NCI-H1105 treated with DMSO at 0.1 percent for 48 hours (cell line): Measurements from ENCODE around the gene NPAS3.

ENCODE experiments used
- DNase-seq: peaks from one replicate; lab custom pipeline; 2025; lab: John Stamatoyannopoulos, UW

Gene NPAS3

GRCh38 chr14:33556382-33557121 lies 617.9 kb downstream of the NPAS3 start:
- no peak for DNase-seq

DNA sequence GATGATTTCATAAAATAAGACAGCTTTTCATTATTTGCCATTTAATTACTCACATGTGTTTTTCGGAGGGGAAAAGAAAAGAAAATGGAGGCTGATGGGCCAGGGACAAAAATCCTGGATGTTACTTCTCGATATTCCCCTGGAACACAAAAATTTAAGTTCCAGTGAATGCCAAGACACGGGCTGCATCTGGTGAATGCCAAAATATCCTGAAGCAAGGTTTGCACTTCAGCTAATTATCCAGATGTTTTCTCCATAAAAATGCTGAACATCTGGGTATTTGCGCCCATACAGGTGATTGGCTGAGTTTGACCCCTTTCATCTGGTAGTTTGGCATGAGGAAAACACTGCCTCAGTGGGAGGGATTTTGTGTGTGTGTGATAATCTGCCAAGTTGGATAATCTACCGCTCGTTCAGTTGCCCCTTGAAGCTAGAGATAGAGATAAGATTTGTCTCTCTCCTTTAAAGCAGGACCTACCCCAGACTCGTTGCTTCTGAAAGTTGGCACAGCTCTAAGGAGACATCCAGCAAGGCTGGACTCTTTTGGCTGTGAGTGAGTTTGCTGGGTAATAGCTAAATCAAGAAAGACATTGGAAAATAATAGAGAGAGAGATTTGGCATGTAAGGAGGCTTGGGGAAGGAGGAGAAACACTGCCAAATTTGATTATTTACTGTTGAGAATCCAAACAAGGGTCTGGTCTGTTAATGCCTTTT lies 622.2 kb downstream of the NPAS3 start:
- DNase-seq, result no peak

DNA sequence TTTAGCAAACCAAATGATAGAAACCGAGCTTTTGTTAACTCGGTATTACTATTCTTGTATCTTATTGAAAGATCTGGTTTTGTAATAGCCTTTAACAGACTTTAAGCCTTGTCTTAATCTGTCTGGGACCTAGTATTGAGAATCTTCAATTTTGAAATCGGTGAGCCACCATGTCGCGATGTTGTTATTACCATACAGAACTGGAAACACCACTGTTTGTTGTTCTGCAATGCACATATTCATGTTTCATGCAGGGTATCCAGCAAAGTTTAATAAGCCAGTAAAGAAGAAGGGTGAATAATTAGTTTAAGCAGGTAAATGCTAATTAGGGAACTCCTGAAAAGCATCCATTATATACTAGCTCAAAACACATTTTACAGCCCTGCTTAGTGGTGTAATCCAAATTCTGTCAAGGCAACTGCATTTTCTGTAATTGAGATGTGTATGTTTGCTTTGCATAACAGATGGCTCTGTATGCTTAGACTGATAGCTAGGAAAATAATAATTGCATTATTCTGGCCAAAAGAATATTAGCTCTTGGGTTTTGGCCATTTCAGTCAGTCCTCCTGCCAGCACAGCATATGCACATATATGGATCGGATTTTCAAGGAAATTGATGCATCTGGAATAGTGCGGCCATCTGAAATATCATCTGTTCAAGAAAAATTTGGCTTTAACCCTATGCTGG lies 623.0 kb downstream of the NPAS3 start:
- DNase-seq, result peak; percentile 80

DNA sequence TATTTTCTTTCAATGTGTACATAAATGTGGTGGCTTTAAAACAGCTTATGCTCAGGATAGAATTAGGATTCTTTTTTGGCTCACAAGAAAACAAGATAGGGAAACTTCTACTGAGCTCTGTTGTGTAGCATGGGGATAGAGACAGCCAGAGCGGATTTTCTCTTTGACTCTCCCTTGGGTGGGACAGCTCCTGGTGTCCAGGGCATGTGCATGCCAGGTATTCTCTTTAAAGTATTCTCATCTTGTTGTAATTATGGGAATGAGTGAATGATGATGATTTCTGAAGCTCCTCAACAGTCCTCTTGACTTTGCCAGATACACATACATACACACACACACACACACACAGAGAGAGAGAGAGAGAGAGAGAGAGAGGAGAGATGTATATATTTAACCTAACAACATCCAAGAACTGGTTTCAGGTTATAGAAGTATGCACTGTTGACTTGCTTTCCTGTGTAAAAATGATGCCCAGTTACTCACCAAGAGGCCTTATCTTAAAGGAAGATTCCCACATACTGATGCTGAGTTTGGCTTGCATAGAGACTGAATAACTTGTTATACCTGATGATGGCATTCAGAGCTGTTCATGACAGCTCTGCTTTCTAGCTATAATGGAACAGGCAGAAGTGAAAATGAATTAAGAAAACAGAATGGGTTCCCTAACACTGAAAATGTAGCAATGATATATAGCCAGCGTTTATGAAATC lies 624.7 kb downstream of the NPAS3 start:
- no peak for DNase-seq

- DNase-seq, result no peak
Observed at GRCh38 chr14:33563901-33564197, 625.2 kb downstream of the NPAS3 start.

DNA sequence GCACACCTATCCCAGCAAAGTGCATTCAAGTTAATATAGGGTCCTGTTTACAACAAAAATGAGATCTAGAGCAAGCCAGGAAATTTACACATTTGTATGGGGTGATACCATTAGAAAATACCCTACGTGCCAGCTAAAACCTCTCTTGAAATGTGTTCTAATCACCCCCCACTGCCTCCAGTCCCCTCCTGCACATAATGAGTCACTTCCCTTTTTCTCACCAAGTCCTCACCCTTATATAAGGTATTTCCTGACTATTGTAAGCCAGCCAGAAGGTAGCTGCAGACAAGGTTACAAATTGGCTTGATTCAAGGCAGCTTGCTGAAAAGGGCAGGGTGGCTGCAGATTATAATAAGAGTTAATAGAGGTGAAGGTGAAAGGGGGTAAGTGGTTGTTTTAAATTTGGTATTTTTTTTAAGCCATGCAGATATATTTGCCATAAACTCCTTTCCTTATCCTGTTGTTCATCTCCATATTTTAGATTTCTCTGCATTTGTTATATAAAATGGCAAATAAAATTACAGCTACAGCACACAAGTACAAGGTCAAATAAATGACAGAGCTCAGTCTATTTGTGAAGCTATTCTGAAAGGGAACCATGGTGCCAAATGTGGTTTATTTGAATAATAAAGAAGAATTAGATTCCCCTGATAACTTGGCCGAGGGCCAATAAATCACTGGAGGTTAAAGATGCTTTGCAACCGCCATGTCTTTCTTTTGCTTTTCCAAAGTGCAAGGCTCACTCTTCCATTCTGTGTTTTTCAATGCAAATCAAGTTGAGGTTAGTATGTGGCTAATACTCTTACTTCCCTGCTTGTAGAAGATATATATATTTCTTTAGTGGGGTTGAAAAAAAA lies 626.3 kb downstream of the NPAS3 start:
- peak; percentile 13 for DNase-seq

- no peak for DNase-seq
Observed at GRCh38 chr14:33566082-33566481, 627.4 kb downstream of the NPAS3 start.

- DNase-seq, result peak; percentile 11
Observed at GRCh38 chr14:33567023-33567728, 628.5 kb downstream of the NPAS3 start.

GRCh38 chr14:33567731-33568130 lies 629.1 kb downstream of the NPAS3 start:
- DNase-seq, result no peak

GRCh38 chr14:33568935-33569579 lies 630.4 kb downstream of the NPAS3 start:
- no peak for DNase-seq

- no peak for DNase-seq
Observed at GRCh38 chr14:33569821-33570687, 631.4 kb downstream of the NPAS3 start.

DNA sequence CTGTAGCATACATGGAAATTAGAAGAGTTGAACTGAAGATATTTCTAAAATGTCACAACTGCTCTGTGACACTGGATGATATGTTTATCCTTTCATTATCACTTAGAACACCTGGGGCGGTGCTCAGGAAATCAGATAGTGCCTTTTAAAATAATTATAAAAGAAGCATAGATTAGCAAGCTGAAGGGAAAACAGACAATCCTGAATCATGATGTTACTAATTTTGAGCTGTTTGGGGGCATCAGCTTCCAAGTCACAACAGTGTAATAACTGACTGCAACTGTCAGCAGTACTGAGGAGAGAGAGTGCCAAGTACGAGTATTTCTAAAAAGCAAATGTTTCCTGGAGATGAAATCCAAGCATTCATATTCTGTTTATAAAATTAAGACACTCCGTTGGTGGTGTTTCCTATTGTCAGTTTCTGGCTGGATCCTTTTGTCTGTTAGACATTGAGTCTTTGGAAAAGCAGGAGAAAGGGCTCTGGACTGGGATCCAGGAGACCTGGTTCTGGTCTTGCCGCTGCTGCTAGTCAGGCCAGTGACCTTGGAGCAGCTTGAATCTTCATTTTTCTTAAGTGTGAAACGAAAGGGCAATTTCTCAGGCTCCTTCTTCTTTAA lies 632.1 kb downstream of the NPAS3 start:
- no peak for DNase-seq

DNA sequence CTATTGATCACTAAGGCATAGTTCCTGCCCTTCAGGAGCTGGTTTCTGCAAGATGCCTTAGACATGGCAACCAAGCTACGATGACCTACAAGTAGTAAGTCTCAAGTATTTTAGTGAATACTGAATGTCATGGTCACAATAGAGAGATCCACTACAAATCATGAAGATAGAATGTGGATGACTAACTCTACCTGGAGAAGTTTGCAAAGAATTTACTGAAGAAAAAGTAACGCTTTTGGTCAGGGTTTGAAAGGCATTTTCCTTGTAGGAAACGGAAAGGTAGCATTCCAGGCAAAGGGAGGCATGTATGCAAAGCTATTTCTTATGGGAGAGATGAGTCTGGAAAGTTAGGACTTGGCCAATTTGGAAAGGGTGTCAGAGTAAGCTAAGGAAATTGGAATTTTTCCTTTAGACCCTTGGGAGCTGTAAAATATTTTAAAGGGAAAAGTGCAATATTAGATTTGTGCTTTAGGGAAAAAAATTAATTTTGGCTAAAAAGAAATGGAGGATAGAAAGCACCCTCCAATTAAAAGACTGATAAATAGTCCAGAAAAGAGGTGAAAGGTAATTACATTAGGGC lies 634.7 kb downstream of the NPAS3 start:
- DNase-seq, result no peak

GRCh38 chr14:33576014-33576413 lies 637.3 kb downstream of the NPAS3 start:
- DNase-seq, result no peak

DNA sequence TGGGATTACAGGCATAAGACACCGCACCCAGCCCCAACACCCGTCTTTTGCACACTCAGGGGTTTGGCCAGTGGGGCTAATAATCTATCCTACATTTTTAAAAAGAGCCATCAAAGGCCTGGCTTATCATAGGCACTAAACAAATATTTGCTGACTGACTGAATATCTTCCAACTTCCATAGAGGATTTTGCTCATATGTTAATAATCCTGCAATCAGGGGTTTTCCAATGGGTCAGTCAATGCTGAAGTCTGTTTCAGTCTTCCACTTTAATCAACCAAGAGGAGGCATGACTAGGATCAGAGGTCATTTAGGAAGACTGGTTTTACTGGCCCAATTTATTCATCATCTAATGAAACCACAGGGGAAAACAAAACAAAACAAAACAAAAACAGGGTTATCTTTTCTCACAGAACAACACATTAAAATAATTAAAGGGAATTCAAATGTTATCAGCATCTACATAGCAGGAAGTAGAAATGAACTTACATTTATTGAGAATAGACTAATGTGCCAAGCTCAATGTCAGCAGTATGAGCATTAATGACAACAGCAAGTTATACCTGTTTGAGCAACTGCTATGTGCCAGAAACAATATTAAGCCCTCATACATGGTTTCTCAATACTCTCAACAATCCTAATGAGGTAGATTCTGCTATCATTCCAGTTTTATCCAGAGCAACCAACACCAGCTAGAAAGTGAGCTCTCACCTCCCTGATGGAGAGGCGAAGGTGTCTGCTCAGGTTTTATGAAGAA lies 640.0 kb downstream of the NPAS3 start:
- no peak for DNase-seq

GRCh38 chr14:33580231-33580749 lies 641.6 kb downstream of the NPAS3 start:
- DNase-seq, result no peak

DNA sequence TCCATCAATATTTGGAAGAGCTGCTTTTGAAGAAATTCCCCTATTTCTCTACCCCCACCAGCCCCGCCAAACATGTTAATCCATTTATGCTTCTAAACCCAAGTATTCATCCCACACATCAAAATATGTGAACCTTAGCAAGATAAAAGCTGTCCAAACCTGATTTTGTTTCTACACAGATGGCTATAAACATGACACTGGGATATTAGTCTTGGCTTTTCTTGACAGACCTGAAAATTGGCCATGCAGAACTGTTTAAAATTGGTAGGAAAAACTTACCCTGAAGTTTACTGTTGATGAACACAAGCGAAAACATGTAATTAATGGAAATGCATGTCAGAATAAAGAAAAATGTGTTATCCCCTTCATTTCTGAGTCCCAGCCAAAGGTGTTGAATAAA lies 642.2 kb downstream of the NPAS3 start:
- DNase-seq, result no peak

GRCh38 chr14:33584697-33585096 lies 646.0 kb downstream of the NPAS3 start:
- DNase-seq, result no peak
